K562 (cell line): ENCODE results near the gene MEDAG. TPM values are rescaled to one million over a fixed set of nuclear protein-coding genes. Genes with fewer than 3 reads are reported as not detected.

Experiments used
- ATAC-seq: fragments of 200-7000 bp; cut with Tn5 transposase; 3 replicates; pipeline ENCODE4 v1.9.1; 2020; ENCODE audit warnings: moderate library complexity
- BruUV-seq: library from RNA; stranded (reverse); fragments of 400-500 nt; replicated peaks from 2 replicates; lab custom pipeline; 2021; lab: Mats Ljungman, UMichigan
- CTCF ChIA-PET: fragments of 300-600 bp; formaldehyde crosslinking; extraction: SDS; loops from one replicate; lab custom pipeline; 2021; ENCODE audit warnings: low intra/inter-chr PET ratio; lab: Yijun Ruan, JAX
- POLR2A ChIA-PET: fragments of 300-600, 350-650 bp; sonication (Branson Sonifier 250); formaldehyde crosslinking; extraction: SDS; loops from one replicate; lab custom pipeline; 2021; ENCODE audit warnings: antibody characterized with exemption, inconsistent platforms; lab: Yijun Ruan, JAX
- DNase-seq, 4 experiments: peaks; one replicate each; pipeline versions ENCODE4 v3.0.0 to v3.0.0-alpha.2; 2011 to 2018; ENCODE audit warnings: low spot score in 3 of 4, mixed read lengths in 3 of 4; ENCODE audit errors: extremely low read depth in 1 of 4
- FAIRE-seq: peaks from 2 replicates; lab custom pipeline; 2011; peaks lifted over from hg19 to GRCh38; lab: Jason Lieb, UNC
- H2AFZ ChIP-seq: 2 replicates; pipeline ENCODE4 v1.6.0; 2011; ENCODE audit warnings: low read depth, low read length, control low read depth, inconsistent platforms
- H3K27ac ChIP-seq: fragments of 200-600 bp; 3 replicates; pipeline ENCODE4 v1.8.0; 2011; ENCODE audit warnings: low read depth, mild to moderate bottlenecking, control low read depth, inconsistent platforms, low read length, moderate library complexity, mixed read lengths; ENCODE audit errors: extremely low read depth
- H3K27me3 ChIP-seq, 2 experiments: fragments of 300-600 bp in 1 of 2; 2 replicates in 1 of 2; 3 replicates in 1 of 2; pipeline versions ENCODE4 v1.6.0 to v1.8.0; 2011; ENCODE audit warnings: inconsistent platforms in 2 of 2, low read length in 2 of 2, mild to moderate bottlenecking in 1 of 2, mixed read lengths in 1 of 2, moderate library complexity in 1 of 2; ENCODE audit not compliant: control insufficient read depth in 2 of 2, insufficient read depth in 2 of 2
- H3K36me3 ChIP-seq: fragments of 300-600 bp; 3 replicates; pipeline ENCODE4 v1.8.0; 2011; ENCODE audit warnings: mild to moderate bottlenecking, low read length, inconsistent platforms; ENCODE audit not compliant: control insufficient read depth, insufficient read depth
- H3K4me1 ChIP-seq, 2 experiments: fragments of 200-600 bp in 1 of 2; replicated peaks in 1 of 2; 2 replicates in 1 of 2; 3 replicates in 1 of 2; pipeline versions ENCODE4 v1.5.1 to v1.8.0; 2011; ENCODE audit warnings: inconsistent platforms in 2 of 2, low read length in 2 of 2, mild to moderate bottlenecking in 1 of 2, mixed read lengths in 1 of 2, moderate library complexity in 1 of 2; ENCODE audit not compliant: control insufficient read depth in 2 of 2, insufficient read depth in 2 of 2
- H3K4me2 ChIP-seq: 2 replicates; pipeline ENCODE4 v1.6.1; 2011; ENCODE audit warnings: low read length, control low read depth, inconsistent platforms, mixed read lengths; ENCODE audit not compliant: insufficient read depth
- H3K4me3 ChIP-seq: fragments of 200-600 bp; sonication (generic), shearing (Covaris generic); 2 replicates; pipeline ENCODE4 v1.5.1; 2016; ENCODE audit warnings: control low read depth, inconsistent platforms
- H3K79me2 ChIP-seq: fragments of 200-600 bp; 3 replicates; pipeline ENCODE4 v1.8.0; 2011; ENCODE audit warnings: low read length, inconsistent platforms; ENCODE audit not compliant: control insufficient read depth, insufficient read depth
- H3K9ac ChIP-seq, 2 experiments: 2 replicates each; pipeline versions ENCODE4 v1.6.0 to v1.6.1; 2011; ENCODE audit warnings: low read depth in 2 of 2, low read length in 2 of 2, control low read depth in 1 of 2, inconsistent platforms in 1 of 2, mild to moderate bottlenecking in 1 of 2, mixed read lengths in 1 of 2; ENCODE audit not compliant: insufficient read depth in 1 of 2
- H3K9me1 ChIP-seq: one replicate; pipeline ENCODE4 v1.6.0; 2011; ENCODE audit warnings: inconsistent platforms, mild to moderate bottlenecking, low read length, moderate library complexity; ENCODE audit not compliant: control insufficient read depth, insufficient read depth
- H3K9me3 ChIP-seq: replicated peaks from 2 replicates; pipeline ENCODE4 v1.5.1; 2011; ENCODE audit warnings: low read depth, low read length, inconsistent platforms; ENCODE audit not compliant: control insufficient read depth, insufficient read depth
- H4K20me1 ChIP-seq: replicated peaks from 2 replicates; pipeline ENCODE4 v1.6.1; 2011; ENCODE audit warnings: low read length, inconsistent platforms, mixed read lengths; ENCODE audit not compliant: control insufficient read depth, insufficient read depth
- ELF2 ChIP-seq: fragments of 250-450 bp; sonication (Bioruptor Pico); IDR thresholded peaks from 2 replicates; pipeline ENCODE4 v1.5.0; 2021; ENCODE audit warnings: mild to moderate bottlenecking
- GTF2E2 ChIP-seq: fragments of 200-800 bp; sonication (Bioruptor generic); IDR thresholded peaks from 2 replicates; pipeline ENCODE4 v1.6.1; 2016; ENCODE audit warnings: missing genetic modification characterization, missing compliant biosample characterization
- IFI16 ChIP-seq: fragments of 250-450 bp; sonication (Bioruptor Pico); IDR thresholded peaks from 2 replicates; pipeline ENCODE4 v2.1.2; 2022; ENCODE audit warnings: mild to moderate bottlenecking, inconsistent platforms
- NR2C2 ChIP-seq, 2 experiments: fragments of 200-800 bp in 1 of 2; sonication (Bioruptor generic) in 1 of 2; sonication (generic) in 1 of 2; formaldehyde crosslinking in 1 of 2; IDR thresholded peaks; 2 replicates each; pipeline versions ENCODE4 v1.6.1 to v1.8.0; 2016 to 2022; ENCODE audit warnings: mild to moderate bottlenecking in 1 of 2, missing compliant biosample characterization in 1 of 2, missing genetic modification characterization in 1 of 2, missing genetic modification reagents in 1 of 2
- NR4A1 ChIP-seq, 2 experiments: fragments of 250-450 bp in 1 of 2; fragments of 450-650 bp in 1 of 2; sonication (Bioruptor Pico) in 1 of 2; IDR thresholded peaks; 2 replicates each; pipeline versions ENCODE4 v1.4.0 to v1.6.1; 2016 to 2020; ENCODE audit warnings: mild to moderate bottlenecking in 2 of 2, missing compliant biosample characterization in 1 of 2, missing genetic modification characterization in 1 of 2, moderate library complexity in 1 of 2
- PHF8 ChIP-seq: fragments of 200-600 bp; sonication (generic); IDR thresholded peaks from 2 replicates; pipeline ENCODE4 v1.6.1; 2012; ENCODE audit warnings: mixed run types, mild to moderate bottlenecking, inconsistent platforms, low read length, moderate library complexity, borderline replicate concordance
- ZFP30 ChIP-seq: fragments of 250-450 bp; sonication (Bioruptor Pico); IDR thresholded peaks from 2 replicates; pipeline ENCODE4 v1.8.0; 2022; ENCODE audit warnings: moderate library complexity, mild to moderate bottlenecking, inconsistent platforms, borderline replicate concordance
- ZNF639 ChIP-seq, 2 experiments: fragments of 200-800 bp in 1 of 2; sonication (Bioruptor generic) in 1 of 2; sonication (generic) in 1 of 2; formaldehyde crosslinking in 1 of 2; IDR thresholded peaks in 1 of 2; conservative IDR thresholded peaks in 1 of 2; 2 replicates each; pipeline versions ENCODE4 v1.5.0 to v1.6.1; 2016 to 2020; ENCODE audit warnings: missing compliant biosample characterization in 1 of 2, missing genetic modification characterization in 1 of 2, missing genetic modification reagents in 1 of 2
- WGBS: fragments of 100-300 bp; shearing (Covaris generic); methylation state at CpG from one replicate; pipeline ENCODE4 v1.1.6; 2016; ENCODE audit warnings: low coverage, mixed read lengths; ENCODE audit not compliant: insufficient coverage; ENCODE audit errors: missing lambda C conversion rate; 5-methylcytosine and 5-hydroxymethylcytosine counted together
- in situ Hi-C: fragments of 300-500 bp; cut with MboI; formaldehyde crosslinking; loops from 4 replicates; pipeline ENCODE4 v1.15.0; 2018; ENCODE audit warnings: inconsistent platforms, mixed read lengths
- intact Hi-C: fragments of 100-400 bp; cut with micrococcal nuclease; formaldehyde crosslinking; loops from 2 replicates; pipeline ENCODE4 v1.14.2; 2022
- polyA plus RNA-seq, 8 experiments: library from polyadenylated mRNA; depleted of rRNA in 4 of 8; stranded (reverse) in 5 of 8; unstranded in 3 of 8; fragments of >200 nt; fragmentation: Nextera tagmentation in 2 of 8; fragmentation: Illumina TruSeq in 1 of 8; extraction: Ambion mirVana in 2 of 8; extraction: Trizol in 1 of 8; gene quantifications; 2 replicates each; pipeline versions ENCODE4 v1.2.1 to v1.2.3, GENCODE V29; 2011 to 2014; ENCODE audit warnings: inconsistent platforms in 1 of 8, missing spikeins in 1 of 8
- total RNA-seq, 7 experiments: library from RNA; depleted of rRNA in 6 of 7; stranded (reverse); fragments of >200 nt in 6 of 7; fragmentation: Illumina TruSeq in 2 of 7; extraction: Trizol in 2 of 7; gene quantifications; 2 replicates each; pipeline versions ENCODE4 v1.2.1 to v1.2.3, GENCODE V29; 2011 to 2021; ENCODE audit warnings: low replicate concordance in 1 of 7
- TF ChIP-seq, protein P1 (sequence below): sonication (generic); IDR thresholded peaks from 2 replicates; pipeline ENCODE4 v1.6.1; 2016
- TF ChIP-seq, protein P2 (sequence below): fragments of 250-450 bp; sonication (Bioruptor Pico); IDR thresholded peaks from 2 replicates; pipeline ENCODE4 v1.5.0; 2021; ENCODE audit warnings: mild to moderate bottlenecking, borderline replicate concordance

Gene MEDAG
- total and polyA plus RNA-seq, 9 of the 15 experiments (the other 6 are each of a cell fraction or from before 2014, with no cell fraction given): not detected

- FAIRE-seq (no peak), ATAC-seq (no peak), DNase-seq (no peak)
- Histone ChIP-seq H2AFZ (no peak overlapping the region), H3K27me3 (peaks cover 0 to 3% of the 10 kb centered on the region in 2 experiments; a peak in 1 of 5 replicates), H3K36me3 (no peaks in the 10 kb centered on the region), H3K79me2 (no peaks in the 10 kb centered on the region), H3K4me3 (no peak overlapping the region), H3K9me3 (no peaks in the 10 kb centered on the region), H3K9ac (no peak overlapping the region; a peak in 1 of 4 replicates), H3K9me1 (no peaks in the 10 kb centered on the region), H4K20me1 (no peaks in the 10 kb centered on the region), H3K27ac (no peak overlapping the region), H3K4me1 (no peaks in the 10 kb centered on the region), H3K4me2 (no peak overlapping the region)
- in situ Hi-C loops (no loop called here), intact Hi-C loops (no loop called here)
- TF ChIP-seq ELF2 (no peak), PHF8 (no peak), NR2C2 (CRISPR knock-in tag; IDR thresholded peaks at IDR 0.05) (no peak), NR2C2 (tag; IDR thresholded peaks at IDR 0.05) (no peak), ZFP30 (no peak)
- 6% methylated on average over 3 of the region's 3 CpGs for WGBS
- no TSS peak for BruUV-seq
- ChIA-PET POLR2A (no interaction called here), CTCF (no interaction called here)
These were observed 28.7 kb downstream of the MEDAG start for GRCh38 chr13:30934803-30935202.

- Histone ChIP-seq H4K20me1 (no peaks in the 10 kb centered on the region), H3K9me3 (no peaks in the 10 kb centered on the region), H3K27me3 (peaks cover 0 to 3% of the 10 kb centered on the region in 2 experiments; a peak in 1 of 5 replicates), H3K27ac (no peak overlapping the region), H3K79me2 (no peaks in the 10 kb centered on the region), H3K36me3 (no peaks in the 10 kb centered on the region), H3K4me1 (no peaks in the 10 kb centered on the region), H3K4me3 (no peak overlapping the region), H3K4me2 (no peak overlapping the region), H3K9ac (no peak overlapping the region), H3K9me1 (no peaks in the 10 kb centered on the region), H2AFZ (no peak overlapping the region)
- in situ Hi-C loops (no loop called here), intact Hi-C loops (no loop called here)
- POLR2A ChIA-PET: no interaction called here
- BruUV-seq: no TSS peak
- CTCF ChIA-PET: no interaction called here
- WGBS: 0% methylated on average over 4 of the region's 4 CpGs
- TF ChIP-seq GTF2E2 (tag): no peak
- TF ChIP-seq NR4A1 (CRISPR knock-in tag; IDR thresholded peaks at IDR 0.05): no peak
- no peak for TF ChIP-seq NR4A1 (tag; IDR thresholded peaks at IDR 0.05)
- TF ChIP-seq, protein P1, sequence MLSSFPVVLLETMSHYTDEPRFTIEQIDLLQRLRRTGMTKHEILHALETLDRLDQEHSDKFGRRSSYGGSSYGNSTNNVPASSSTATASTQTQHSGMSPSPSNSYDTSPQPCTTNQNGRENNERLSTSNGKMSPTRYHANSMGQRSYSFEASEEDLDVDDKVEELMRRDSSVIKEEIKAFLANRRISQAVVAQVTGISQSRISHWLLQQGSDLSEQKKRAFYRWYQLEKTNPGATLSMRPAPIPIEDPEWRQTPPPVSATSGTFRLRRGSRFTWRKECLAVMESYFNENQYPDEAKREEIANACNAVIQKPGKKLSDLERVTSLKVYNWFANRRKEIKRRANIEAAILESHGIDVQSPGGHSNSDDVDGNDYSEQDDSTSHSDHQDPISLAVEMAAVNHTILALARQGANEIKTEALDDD: no peak
- TF ChIP-seq IFI16: no peak
- TF ChIP-seq, protein P2, sequence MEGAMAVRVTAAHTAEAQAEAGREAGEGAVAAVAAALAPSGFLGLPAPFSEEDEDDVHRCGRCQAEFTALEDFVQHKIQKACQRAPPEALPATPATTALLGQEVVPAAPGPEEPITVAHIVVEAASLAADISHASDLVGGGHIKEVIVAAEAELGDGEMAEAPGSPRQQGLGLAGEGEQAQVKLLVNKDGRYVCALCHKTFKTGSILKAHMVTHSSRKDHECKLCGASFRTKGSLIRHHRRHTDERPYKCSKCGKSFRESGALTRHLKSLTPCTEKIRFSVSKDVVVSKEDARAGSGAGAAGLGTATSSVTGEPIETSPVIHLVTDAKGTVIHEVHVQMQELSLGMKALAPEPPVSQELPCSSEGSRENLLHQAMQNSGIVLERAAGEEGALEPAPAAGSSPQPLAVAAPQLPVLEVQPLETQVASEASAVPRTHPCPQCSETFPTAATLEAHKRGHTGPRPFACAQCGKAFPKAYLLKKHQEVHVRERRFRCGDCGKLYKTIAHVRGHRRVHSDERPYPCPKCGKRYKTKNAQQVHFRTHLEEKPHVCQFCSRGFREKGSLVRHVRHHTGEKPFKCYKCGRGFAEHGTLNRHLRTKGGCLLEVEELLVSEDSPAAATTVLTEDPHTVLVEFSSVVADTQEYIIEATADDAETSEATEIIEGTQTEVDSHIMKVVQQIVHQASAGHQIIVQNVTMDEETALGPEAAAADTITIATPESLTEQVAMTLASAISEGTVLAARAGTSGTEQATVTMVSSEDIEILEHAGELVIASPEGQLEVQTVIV (CRISPR knock-in tag): no peak
- no peak for TF ChIP-seq ZNF639 (CRISPR knock-in tag; conservative IDR thresholded peaks at IDR 0.05 in 1 of 2, IDR thresholded peaks at IDR 0.05 in 1 of 2)
- ATAC-seq: no peak
- FAIRE-seq: no peak
- no peak for DNase-seq
These were observed 30.9 kb downstream of the MEDAG start for GRCh38 chr13:30936971-30937370.
